Activated T-cell treated with anti-CD3 and anti-CD28 coated beads for 4 hours (primary cell): ENCODE measurements around the gene TSTD2.

ENCODE experiments used
- DNase-seq: peaks from one replicate; pipeline ENCODE4 v3.0.0-alpha.2; 2020

The TSTD2 gene

DNA sequence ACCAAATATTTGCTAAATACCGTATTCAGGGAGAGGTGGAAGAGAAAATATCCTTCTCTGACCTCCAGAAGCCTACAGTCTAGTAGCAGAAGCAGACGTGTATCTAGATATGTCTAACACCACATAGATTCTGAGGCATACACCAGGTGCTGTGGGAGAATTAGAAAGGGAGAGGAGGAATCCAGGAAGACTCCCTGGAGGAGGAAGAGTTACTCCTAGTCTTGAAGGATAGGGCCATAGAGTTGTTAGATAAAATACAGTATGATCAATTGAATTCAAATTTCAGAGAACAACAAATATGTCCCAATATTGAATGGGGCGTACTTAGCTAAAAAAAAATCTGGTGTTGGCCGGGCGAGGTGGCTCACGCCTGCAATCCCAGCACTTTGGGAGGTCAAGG lies 73.0 kb downstream of the TSTD2 start:
- no peak for DNase-seq

DNA sequence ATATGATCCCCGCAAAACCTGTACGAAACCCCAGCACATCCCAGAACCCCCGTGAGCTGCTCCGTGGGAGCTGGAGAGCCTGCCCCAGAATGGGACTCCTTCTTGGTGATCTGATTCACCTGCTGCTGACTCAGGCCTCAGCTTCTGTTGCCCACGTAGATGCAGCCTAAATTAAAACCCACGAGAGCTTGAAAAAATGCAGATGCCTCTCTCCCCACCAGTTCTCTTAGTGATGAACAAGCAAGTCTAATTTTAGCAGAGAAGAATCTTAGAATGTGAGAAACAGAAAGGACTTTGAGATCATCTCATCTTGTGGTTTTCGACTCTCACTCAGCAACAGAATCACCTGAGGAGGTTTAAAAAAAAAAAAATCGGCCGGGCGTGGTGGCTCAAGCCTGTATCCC lies 74.1 kb downstream of the TSTD2 start:
- no peak for DNase-seq

DNA sequence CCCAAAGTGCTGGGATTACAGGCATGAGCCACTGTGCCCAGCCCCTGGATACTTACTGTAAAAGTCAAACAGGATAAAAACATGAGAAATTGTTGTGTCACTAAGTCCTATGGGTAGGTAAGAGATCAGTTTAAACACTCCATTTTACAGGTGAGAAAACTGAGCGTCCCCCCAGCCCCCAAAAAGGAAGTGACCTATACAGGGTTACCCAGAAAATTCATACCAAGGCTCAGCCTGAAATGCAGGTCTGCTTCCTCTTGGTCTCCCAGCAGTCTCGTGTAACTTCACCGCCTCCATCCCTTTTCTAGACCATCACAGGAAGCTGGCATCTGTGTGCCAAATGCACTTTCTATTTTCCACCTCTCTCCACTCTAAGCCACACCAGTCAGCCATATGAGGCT lies 74.5 kb downstream of the TSTD2 start:
- DNase-seq, result no peak

DNA sequence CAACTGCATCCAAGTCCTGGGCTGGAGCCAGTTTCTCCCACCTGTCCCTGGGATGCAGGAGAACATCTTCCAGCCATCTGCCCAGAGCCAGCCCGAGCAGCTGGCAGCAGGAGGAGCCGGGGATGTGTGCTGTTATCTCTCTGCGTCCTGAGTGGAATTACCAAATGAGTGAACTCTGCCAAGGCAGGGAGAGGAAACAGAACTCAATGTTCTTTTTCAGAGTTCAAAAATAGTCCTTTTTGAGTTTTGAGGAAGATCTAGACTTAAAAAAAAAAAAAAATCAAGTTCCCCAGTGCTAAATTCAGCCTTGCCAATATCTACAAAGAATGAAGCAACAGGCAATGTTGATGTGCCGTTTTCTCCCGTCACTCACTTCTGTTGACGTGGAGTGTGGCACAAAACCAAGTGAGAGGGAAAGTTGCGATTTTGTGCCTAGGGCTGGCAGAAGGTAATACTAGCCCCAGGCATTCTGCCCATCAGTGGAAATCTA lies 75.5 kb downstream of the TSTD2 start:
- no peak for DNase-seq

DNA sequence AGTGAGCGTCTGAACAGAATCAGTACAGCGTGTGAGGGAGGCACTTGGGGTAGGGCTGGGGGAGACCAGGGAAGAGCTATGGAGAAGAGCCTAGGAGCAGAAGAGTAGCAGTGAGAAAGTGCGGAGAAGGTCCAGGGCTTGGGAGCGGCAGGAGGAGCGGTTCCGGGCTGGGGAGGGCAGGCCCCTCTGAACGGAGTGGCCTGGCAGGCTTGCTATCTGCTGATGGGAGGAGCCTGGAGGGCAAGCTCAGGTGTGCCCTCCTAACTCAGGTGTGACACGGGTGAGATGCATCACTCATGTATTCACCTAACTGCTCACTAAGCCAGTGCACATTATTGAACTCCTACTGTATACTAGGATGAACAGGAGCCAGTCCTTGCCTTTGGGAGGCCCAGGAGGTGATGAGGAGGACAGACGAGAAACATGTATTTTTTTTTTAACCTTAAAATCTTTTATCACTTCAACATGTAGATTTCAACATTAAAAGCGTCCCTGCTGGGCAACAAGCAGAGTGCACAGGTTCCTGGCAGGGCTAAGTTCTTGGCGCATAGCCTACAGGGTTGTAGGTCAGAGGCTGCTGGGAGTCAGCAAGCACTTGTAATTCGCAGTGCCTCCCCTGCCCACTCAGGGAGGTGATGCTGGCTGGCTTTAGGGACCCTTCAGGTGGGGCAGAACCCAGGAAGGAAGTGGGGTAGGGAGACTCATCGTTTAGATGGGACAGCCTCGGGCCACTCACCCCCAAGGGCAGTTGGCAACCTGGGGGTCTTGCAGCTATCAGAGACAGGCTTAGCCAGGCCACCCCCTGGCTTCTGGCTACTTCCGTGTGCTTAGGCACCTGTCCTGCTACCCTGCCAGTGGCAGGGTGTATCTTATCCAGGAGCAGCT lies 76.2 kb downstream of the TSTD2 start:
- DNase-seq, result no peak

DNA sequence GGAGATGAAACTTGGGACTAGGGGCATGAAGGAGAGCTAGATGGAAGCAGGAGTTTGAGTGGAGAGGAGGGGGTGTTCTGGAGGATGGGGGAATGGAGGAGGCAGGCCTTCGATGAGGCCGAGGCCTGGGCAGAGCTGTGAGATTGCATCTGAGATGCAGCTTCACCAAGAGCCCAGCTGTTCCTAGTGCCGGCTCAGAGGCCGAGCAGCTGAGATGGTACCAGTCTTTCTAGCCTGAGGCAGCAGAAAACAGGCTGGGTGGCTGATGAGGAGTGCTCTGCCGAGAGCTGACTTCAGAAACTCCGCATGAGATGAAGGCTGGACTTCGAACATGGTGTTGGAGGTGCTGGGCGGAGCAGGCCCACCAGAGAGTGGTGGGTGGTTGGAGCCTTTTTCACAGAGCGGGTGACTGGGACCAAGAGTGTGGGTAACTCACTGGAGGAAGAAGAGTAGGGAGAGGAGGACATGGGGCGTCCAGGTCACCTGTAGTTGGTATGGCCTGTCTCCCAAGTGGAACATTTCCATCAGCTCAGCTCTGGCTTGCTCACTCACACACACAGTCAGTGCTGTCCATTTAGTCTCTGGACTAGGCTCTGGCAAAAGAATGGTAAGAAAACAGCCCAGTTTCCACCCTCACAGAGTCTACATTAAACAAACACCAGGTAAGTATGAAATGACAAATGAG lies 77.0 kb downstream of the TSTD2 start:
- DNase-seq, result no peak

DNA sequence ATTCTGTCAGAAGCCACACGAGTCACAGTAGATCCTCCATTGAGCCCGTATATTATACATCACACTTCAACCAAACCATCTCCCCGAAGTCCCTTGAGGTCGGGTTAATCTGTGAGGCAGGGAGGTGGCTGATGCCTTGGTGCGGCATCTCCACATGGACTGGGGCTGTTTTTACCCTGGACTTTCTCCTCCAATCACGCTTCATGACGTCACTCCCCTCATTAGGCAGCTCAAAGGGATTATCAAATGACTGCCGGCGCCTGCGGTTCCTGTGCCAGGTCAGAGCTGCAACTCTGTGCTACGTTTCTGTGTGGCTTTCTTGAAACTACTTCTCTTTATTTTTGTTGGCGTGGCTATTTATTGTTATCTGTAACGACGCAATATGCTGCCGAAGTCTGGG lies 78.0 kb downstream of the TSTD2 start:
- DNase-seq, result no peak

DNA sequence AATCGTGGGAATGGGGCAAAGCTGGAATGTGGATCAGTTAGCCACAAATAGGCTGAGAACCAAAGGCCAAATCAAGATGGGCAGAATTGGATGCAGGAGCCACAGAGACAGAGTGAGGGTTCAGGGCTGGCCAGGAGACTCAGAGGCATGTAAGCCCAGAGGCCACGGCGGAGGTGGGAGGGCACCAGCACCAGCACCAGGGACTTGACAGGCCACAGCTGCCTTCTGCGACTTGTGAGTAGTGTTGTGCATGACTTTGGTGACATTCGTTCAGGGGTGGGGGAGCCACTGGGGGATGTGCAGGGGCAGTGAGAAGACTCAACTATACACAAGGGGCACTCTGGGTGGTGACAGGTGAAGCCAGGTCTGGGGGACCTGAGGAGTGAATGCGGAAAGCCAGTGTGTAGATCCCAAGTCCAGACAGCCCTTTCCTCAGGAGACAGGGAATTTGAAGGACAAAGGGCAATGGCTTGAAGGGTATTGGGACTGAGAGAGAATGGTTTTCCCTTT lies 78.5 kb downstream of the TSTD2 start:
- DNase-seq, result no peak

DNA sequence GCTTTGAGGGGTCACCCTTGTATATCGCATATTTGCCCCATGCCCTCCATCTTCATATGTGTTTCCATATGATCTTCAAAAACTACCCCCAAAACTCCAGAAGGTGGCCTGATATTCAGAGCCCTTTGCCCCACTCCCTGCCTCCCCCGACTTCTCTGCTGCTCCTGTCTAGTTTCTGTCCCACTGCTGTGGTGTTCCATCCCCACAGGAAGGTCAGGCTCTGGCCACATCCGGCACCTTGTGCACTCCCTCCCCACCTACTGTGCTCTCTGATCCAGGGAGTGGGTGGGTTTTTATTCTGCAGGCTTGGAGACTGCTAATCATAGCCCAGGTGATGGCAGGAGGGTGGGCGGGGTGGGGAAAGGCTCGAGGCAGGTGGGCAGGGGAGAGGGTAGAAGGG lies 79.3 kb downstream of the TSTD2 start:
- no peak for DNase-seq

DNA sequence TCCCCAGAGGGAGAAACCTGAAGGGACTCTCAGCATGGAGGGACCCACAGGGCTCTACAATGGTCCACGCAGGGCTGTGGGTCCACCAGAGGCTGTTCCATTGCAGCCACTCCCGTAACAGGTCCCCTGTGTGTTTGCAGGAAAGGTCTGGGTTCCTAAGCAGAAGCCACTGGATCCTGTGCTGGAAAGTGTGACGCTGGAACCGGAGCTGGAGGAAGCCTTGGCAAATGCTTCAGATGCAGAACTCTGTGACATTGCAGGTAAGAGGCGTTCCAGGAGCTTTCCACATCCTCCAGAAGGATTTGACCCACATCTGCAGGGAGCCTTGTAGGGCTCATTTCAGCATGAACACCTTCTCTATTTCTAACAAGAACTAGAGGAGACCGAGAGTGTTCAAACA lies 80.0 kb downstream of the TSTD2 start:
- DNase-seq, result no peak

DNA sequence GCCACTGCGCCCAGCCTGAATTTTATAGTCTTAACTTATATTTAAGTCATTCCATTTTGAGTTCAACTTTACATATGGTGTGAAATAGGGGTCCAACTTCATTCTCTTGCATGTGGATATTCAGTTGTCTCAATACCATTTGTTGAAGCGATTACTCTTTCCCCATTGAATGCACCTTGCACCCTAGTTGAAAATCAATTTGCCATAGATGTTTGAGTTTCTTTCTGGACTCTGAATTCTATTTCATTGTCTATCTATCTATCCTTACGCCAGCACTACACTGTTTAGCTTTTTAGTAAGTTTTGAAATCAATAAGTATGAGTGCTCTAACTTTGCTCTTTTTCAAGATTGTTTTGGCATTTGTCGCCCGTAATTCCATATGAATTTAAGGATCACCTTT lies 81.9 kb downstream of the TSTD2 start:
- DNase-seq, result no peak

DNA sequence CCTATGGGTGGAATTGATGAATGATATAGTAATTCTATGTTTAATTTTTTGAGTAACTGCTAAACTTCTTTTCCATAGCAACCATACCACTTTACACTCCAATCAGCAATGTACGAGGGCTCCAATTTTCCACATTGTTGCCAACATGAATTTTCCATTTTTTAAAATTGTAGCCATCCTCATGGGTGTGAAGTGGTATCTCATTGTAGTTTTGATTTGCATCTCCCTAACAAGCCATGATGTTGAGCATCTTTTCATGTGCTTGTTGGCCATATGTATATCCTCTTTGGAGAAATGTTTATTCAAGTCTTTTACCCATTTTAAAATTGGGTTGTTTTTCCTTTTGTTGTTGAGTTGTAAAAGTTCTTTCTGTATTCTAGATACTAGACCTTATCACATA lies 82.8 kb downstream of the TSTD2 start:
- DNase-seq, result no peak
